Stimulated activated CD8-positive, alpha-beta memory T cell treated with anti-CD3 and anti-CD28 coated beads, Interleukin-4, amount 100 ng/mL, for 24 hours (primary cell): ENCODE results near the gene CASKIN2.

Experiments used
- DNase-seq: peaks from one replicate; pipeline ENCODE4 v3.0.0-alpha.2; 2020; ENCODE audit warnings: low read depth

CASKIN2 gene

GRCh38 chr17:75504347-75505151 is 10.8 kb downstream of the CASKIN2 start:
- no peak for DNase-seq

GRCh38 chr17:75503976-75504346 is 11.4 kb downstream of the CASKIN2 start:
- no peak for DNase-seq

GRCh38 chr17:75503337-75503950 is 11.9 kb downstream of the CASKIN2 start:
- no peak for DNase-seq

- no peak for DNase-seq
Measured at GRCh38 chr17:75502721-75503329, 12.5 kb downstream of the CASKIN2 start.

- no peak for DNase-seq
Measured at GRCh38 chr17:75502072-75502720, 13.1 kb downstream of the CASKIN2 start.

- no peak for DNase-seq
Measured at GRCh38 chr17:75501378-75502071, 13.8 kb downstream of the CASKIN2 start.

GRCh38 chr17:75500419-75501216 is 14.7 kb downstream of the CASKIN2 start:
- no peak for DNase-seq

GRCh38 chr17:75499313-75500022 is 15.9 kb downstream of the CASKIN2 start:
- DNase-seq: no peak

GRCh38 chr17:75498726-75499213 is 16.6 kb downstream of the CASKIN2 start:
- DNase-seq: no peak

GRCh38 chr17:75498039-75498725 is 17.2 kb downstream of the CASKIN2 start:
- DNase-seq: no peak

- no peak for DNase-seq
Measured at GRCh38 chr17:75496005-75496404, 19.3 kb downstream of the CASKIN2 start.

GRCh38 chr17:75494326-75494877 is 20.9 kb downstream of the CASKIN2 start:
- no peak for DNase-seq

GRCh38 chr17:75493476-75494129 is 21.7 kb downstream of the CASKIN2 start:
- no peak for DNase-seq

GRCh38 chr17:75492555-75493168 is 22.7 kb downstream of the CASKIN2 start:
- DNase-seq: no peak

- DNase-seq: no peak
Measured at GRCh38 chr17:75491680-75492079, 23.7 kb downstream of the CASKIN2 start.

GRCh38 chr17:75490953-75491649 is 24.2 kb downstream of the CASKIN2 start:
- no peak for DNase-seq

GRCh38 chr17:75490173-75490743 is 25.1 kb downstream of the CASKIN2 start:
- DNase-seq: no peak
